Measurements from ENCODE around the gene CCDC24.

CCDC24 gene

GRCh38 chr1:43999455-43999854, 8.1 kb downstream of the CCDC24 start:
- no peak for DNase-seq

GRCh38 chr1:44000122-44000665, 8.8 kb downstream of the CCDC24 start:
- DNase-seq: no peak

- no peak for DNase-seq
These were observed 10.8 kb downstream of the CCDC24 start for GRCh38 chr1:44002165-44002564.

GRCh38 chr1:44002606-44003157, 11.3 kb downstream of the CCDC24 start:
- no peak for DNase-seq

GRCh38 chr1:44008259-44008658, 16.9 kb downstream of the CCDC24 start:
- no peak for DNase-seq

- DNase-seq: no peak
These were observed 19.6 kb downstream of the CCDC24 start for GRCh38 chr1:44010935-44011471.

GRCh38 chr1:44012404-44012803, 21.0 kb downstream of the CCDC24 start:
- no peak for DNase-seq

GRCh38 chr1:44012941-44013609, 21.7 kb downstream of the CCDC24 start:
- DNase-seq: no peak

- DNase-seq: no peak
These were observed 22.6 kb downstream of the CCDC24 start for GRCh38 chr1:44013949-44014348.

GRCh38 chr1:44014365-44015104, 23.1 kb downstream of the CCDC24 start:
- no peak for DNase-seq

GRCh38 chr1:44015206-44015605, 23.8 kb downstream of the CCDC24 start:
- no peak for DNase-seq

GRCh38 chr1:44016041-44016889, 24.9 kb downstream of the CCDC24 start:
- no peak for DNase-seq

GRCh38 chr1:44016890-44017400, 25.5 kb downstream of the CCDC24 start:
- DNase-seq: no peak

- no peak for DNase-seq
These were observed 28.1 kb downstream of the CCDC24 start for GRCh38 chr1:44019466-44019948.

GRCh38 chr1:44020464-44020863, 29.1 kb downstream of the CCDC24 start:
- no peak for DNase-seq

GRCh38 chr1:44021156-44021555, 29.8 kb downstream of the CCDC24 start:
- DNase-seq: no peak

- no peak for DNase-seq
These were observed 30.4 kb downstream of the CCDC24 start for GRCh38 chr1:44021581-44022321.

GRCh38 chr1:44024031-44024902, 32.9 kb downstream of the CCDC24 start:
- DNase-seq: no peak

- DNase-seq: no peak
These were observed 33.6 kb downstream of the CCDC24 start for GRCh38 chr1:44024903-44025525.

GRCh38 chr1:44025816-44026215, 34.4 kb downstream of the CCDC24 start:
- DNase-seq: no peak

Data from activated gamma-delta T cell treated with Interleukin-2 at 50 U/mL for 16 hours (primary cell).